GM12872 (cell line): ENCODE measurements around the gene UMAD1.

Source experiments
- CTCF ChIP-seq: IDR thresholded peaks from 3 replicates; pipeline ENCODE4 v1.5.1; 2011; ENCODE audit warnings: low read depth, mild to moderate bottlenecking, low read length, moderate library complexity; ENCODE audit not compliant: insufficient read depth

The UMAD1 gene

GRCh38 chr7:7765422-7765821 lies 124.9 kb downstream of the UMAD1 start:
- no peak for TF ChIP-seq CTCF

DNA sequence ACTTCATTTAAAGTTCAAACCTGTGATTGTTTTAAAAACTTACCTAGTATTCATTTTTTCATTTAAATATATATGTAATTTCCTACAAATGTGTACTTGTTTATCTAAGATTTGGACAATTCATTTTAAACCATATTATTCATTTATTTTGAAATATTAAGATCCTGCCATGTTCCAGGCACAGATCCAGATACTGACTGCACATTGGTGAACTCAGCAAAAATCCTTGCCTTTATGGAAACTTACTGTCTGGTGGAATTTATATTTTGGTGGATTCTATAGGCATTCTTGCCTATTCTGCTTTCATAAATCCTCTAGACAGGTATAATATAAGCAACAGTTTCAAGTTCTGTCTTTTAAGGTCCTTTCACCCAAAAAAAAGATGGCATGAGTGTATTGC lies 126.1 kb downstream of the UMAD1 start:
- no peak for TF ChIP-seq CTCF

DNA sequence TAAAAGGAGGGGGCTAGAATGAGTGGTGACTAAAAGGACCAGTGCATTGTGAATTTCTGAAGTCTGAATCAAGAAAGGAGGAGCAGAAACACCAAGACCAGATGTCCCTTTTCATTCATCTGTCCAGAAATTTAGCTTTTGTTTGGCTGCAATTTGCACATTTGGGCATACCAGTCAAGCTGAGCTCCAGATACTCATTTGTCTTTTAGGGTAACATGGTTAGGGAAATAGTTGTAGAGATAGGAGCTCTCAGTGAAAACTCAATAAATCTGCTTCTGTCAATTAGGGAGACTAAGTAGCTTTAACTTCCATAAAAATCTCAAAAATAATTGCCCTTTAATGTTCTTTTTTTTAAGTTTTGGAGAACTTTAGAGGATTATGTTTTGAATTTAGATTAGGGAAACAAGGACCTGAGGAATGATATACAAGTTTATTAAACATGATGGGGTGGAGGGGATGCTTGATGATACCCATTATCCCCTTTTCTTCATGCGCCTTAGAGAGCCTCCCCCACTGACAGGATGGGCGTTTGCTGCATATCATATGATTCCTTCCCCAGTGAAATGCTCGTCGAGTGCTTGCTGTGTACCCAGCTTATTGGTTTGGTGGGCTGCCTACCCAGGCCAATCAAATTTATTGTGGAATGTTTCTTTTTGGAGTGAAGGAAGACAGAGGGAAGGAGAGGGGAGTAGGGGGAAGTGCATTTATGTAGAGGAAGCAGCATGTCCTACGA lies 128.6 kb downstream of the UMAD1 start:
- no peak for TF ChIP-seq CTCF

GRCh38 chr7:7769710-7770627 lies 129.4 kb downstream of the UMAD1 start:
- TF ChIP-seq CTCF, result no peak

DNA sequence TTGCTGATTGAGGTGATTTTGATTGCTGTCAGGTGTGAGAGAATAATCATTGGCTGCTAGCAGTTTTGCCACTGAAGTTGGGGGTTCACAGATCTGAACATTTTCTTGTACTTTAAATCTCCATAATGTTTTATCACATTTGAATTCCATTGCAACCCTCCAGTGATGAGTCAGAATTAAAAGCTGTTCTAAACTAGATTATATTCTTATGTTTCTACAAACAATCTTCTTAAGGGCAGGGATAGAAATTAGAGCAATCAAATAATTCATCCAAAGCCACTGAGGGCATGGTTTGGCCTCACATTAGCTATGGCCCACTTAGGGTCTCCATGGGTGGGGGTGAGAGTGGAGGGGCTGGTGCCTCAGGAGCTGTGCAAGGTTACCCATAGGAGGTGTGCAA lies 130.9 kb downstream of the UMAD1 start:
- no peak for TF ChIP-seq CTCF

DNA sequence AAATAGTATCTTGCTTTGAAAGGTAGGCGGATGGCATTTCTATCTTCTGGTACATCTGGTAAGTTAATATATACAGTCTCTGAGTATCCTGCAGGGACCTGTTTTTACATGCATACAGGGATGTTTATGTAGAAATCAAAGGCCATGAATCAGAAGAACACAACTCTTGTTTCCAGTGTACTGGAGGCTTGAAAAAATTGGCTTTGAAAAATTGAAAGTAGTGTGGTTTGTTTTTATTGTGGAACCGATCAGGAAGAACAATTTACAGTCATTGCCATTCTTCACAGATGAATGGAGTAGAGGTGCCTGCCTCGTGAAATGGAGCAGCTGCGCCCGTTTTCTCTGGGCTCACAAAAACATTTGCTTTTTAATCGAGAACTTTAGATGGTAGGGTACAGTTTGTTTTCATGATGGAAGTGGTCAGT lies 131.9 kb downstream of the UMAD1 start:
- no peak for TF ChIP-seq CTCF
